Stimulated activated CD4-positive, alpha-beta T cell treated with anti-CD3 and anti-CD28 coated beads, Interleukin-15, amount 100 ng/mL, for 48 hours (primary cell): ENCODE measurements around the gene NTRK1.

Source experiments
- DNase-seq, 2 donors: peaks; one replicate each; pipeline ENCODE4 v3.0.0-alpha.2; 2020; ENCODE audit warnings: low read depth in 2 of 2

The NTRK1 gene

GRCh38 chr1:156881101-156881500, 20.4 kb downstream of the NTRK1 start:
- DNase-seq = no peak

GRCh38 chr1:156881663-156882062, 21.0 kb downstream of the NTRK1 start:
- no peak for DNase-seq

GRCh38 chr1:156882543-156882942, 21.9 kb downstream of the NTRK1 start:
- DNase-seq = no peak

- DNase-seq = no peak
Measured at GRCh38 chr1:156883919-156884318, 23.3 kb downstream of the NTRK1 start.

- no peak for DNase-seq
Measured at GRCh38 chr1:156884560-156885184, 24.0 kb downstream of the NTRK1 start.

GRCh38 chr1:156885314-156885713, 24.6 kb downstream of the NTRK1 start:
- DNase-seq = no peak

- no peak for DNase-seq
Measured at GRCh38 chr1:156885880-156886355, 25.3 kb downstream of the NTRK1 start.

GRCh38 chr1:156886583-156887281, 26.1 kb downstream of the NTRK1 start:
- no peak for DNase-seq

GRCh38 chr1:156887317-156887716, 26.7 kb downstream of the NTRK1 start:
- no peak for DNase-seq

GRCh38 chr1:156887734-156888133, 27.1 kb downstream of the NTRK1 start:
- DNase-seq = no peak

GRCh38 chr1:156889802-156890580, 29.3 kb downstream of the NTRK1 start:
- DNase-seq = peak; percentile 25 to 45

- DNase-seq = peak; percentile 75 to 89
Measured at GRCh38 chr1:156892190-156893047, 31.8 kb downstream of the NTRK1 start.

GRCh38 chr1:156893048-156893953, 32.6 kb downstream of the NTRK1 start, which contains the start of gene PEAR1:
Gene PEAR1, plus strand, starts transcription at chr1:156893718. Its CDS starts 10,209 bp downstream, at chr1:156903927.
- no peak for DNase-seq

- no peak for DNase-seq
Measured at GRCh38 chr1:156894001-156894400, 33.3 kb downstream of the NTRK1 start.

- DNase-seq = no peak
Measured at GRCh38 chr1:156894711-156895454, 34.2 kb downstream of the NTRK1 start.

GRCh38 chr1:156895455-156895812, 34.8 kb downstream of the NTRK1 start:
- DNase-seq = no peak

GRCh38 chr1:156895927-156896326, 35.3 kb downstream of the NTRK1 start:
- DNase-seq = no peak

- no peak for DNase-seq
Measured at GRCh38 chr1:156896490-156897033, 35.9 kb downstream of the NTRK1 start.

- DNase-seq = no peak
Measured at GRCh38 chr1:156897078-156897825, 36.6 kb downstream of the NTRK1 start.
